HepG2 (cell line): ENCODE measurements around the gene DALRD3. TPM values are rescaled to one million over a fixed set of nuclear protein-coding genes. Genes with fewer than 3 reads are reported as not detected.

Source experiments
- ATAC-seq: fragments of 200-7000 bp; cut with Tn5 transposase; 3 replicates; pipeline ENCODE4 v1.9.1; 2020; ENCODE audit warnings: mild to moderate bottlenecking, moderate library complexity
- BruUV-seq: library from RNA; stranded (reverse); fragments of 400-500 nt; replicated peaks from 2 replicates; lab custom pipeline; 2021; lab: Mats Ljungman, UMichigan
- CTCF ChIA-PET: fragments of 300-600 bp; formaldehyde crosslinking; extraction: SDS; loops from one replicate; lab custom pipeline; 2021; ENCODE audit warnings: low total read pairs, inconsistent platforms, low intra/inter-chr PET ratio; lab: Yijun Ruan, JAX
- POLR2A ChIA-PET: fragments of 350-600 bp; sonication (Branson Sonifier 250); formaldehyde crosslinking; loops from one replicate; lab custom pipeline; 2020; ENCODE audit warnings: antibody characterized with exemption, inconsistent platforms; lab: Yijun Ruan, JAX
- DNase-seq: peaks from one replicate; pipeline ENCODE4 v3.0.0-alpha.2; 2015; ENCODE audit warnings: low spot score
- FAIRE-seq: peaks from 3 replicates; lab custom pipeline; 2011; peaks lifted over from hg19 to GRCh38; lab: Jason Lieb, UNC
- H2AFZ ChIP-seq: one replicate; pipeline ENCODE4 v1.6.1; 2011; ENCODE audit warnings: low read length, inconsistent platforms
- H3K27ac ChIP-seq: fragments of 300-600 bp; 3 replicates; pipeline ENCODE4 v1.8.0; 2011; ENCODE audit warnings: mixed run types, mild to moderate bottlenecking, mixed read lengths, low read length, inconsistent platforms; ENCODE audit not compliant: insufficient read depth; ENCODE audit errors: extremely low read length
- H3K27me3 ChIP-seq, 2 experiments: fragments of 200-600 bp in 1 of 2; 2 replicates in 1 of 2; 3 replicates in 1 of 2; pipeline versions ENCODE4 v1.6.0 to v1.8.0; 2011; ENCODE audit warnings: low read length in 2 of 2, mild to moderate bottlenecking in 2 of 2, moderate library complexity in 2 of 2, inconsistent platforms in 1 of 2; ENCODE audit not compliant: insufficient read depth in 2 of 2, control insufficient read depth in 1 of 2
- H3K36me3 ChIP-seq, 2 experiments: fragments of 200-600 bp in 1 of 2; replicated peaks in 1 of 2; 2 replicates in 1 of 2; 3 replicates in 1 of 2; pipeline versions ENCODE4 v1.5.1 to v1.8.0; 2011; ENCODE audit warnings: low read length in 2 of 2, inconsistent platforms in 1 of 2; ENCODE audit not compliant: insufficient read depth in 2 of 2, control insufficient read depth in 1 of 2
- H3K4me1 ChIP-seq: 2 replicates; pipeline ENCODE4 v1.5.1; 2012; ENCODE audit warnings: low read length, inconsistent platforms; ENCODE audit not compliant: insufficient read depth
- H3K4me2 ChIP-seq: 2 replicates; pipeline ENCODE4 v1.6.0; 2011; ENCODE audit warnings: low read depth, low read length, inconsistent platforms
- H3K4me3 ChIP-seq, 3 experiments: fragments of 200-600 bp in 1 of 3; sonication (generic), shearing (Covaris generic) in 1 of 3; replicated peaks in 1 of 3; 2 replicates each; pipeline ENCODE4 v1.5.1; 2011 to 2016; ENCODE audit warnings: low read length in 3 of 3, inconsistent platforms in 2 of 3, low read depth in 2 of 3, mild to moderate bottlenecking in 2 of 3, control low read depth in 1 of 3, mixed read lengths in 1 of 3; ENCODE audit not compliant: insufficient read depth in 1 of 3
- H3K79me2 ChIP-seq: one replicate; pipeline ENCODE4 v1.6.1; 2011; ENCODE audit warnings: low read length, inconsistent platforms; ENCODE audit not compliant: insufficient read depth
- H3K9ac ChIP-seq: 2 replicates; pipeline ENCODE4 v1.6.0; 2011; ENCODE audit warnings: mild to moderate bottlenecking, low read depth, low read length, inconsistent platforms; ENCODE audit not compliant: insufficient read depth
- H3K9me3 ChIP-seq: 2 replicates; pipeline ENCODE4 v1.5.1; 2012; ENCODE audit warnings: mild to moderate bottlenecking, low read length
- H4K20me1 ChIP-seq: 2 replicates; pipeline ENCODE4 v1.6.0; 2011; ENCODE audit warnings: inconsistent platforms, mild to moderate bottlenecking, low read length, moderate library complexity; ENCODE audit not compliant: insufficient read depth
- BRCA1 ChIP-seq: sonication (generic); formaldehyde crosslinking; IDR thresholded peaks from 2 replicates; pipeline ENCODE4 v1.4.0; 2020; ENCODE audit warnings: missing genetic modification reagents
- CENPT ChIP-seq: sonication (generic); formaldehyde crosslinking; IDR thresholded peaks from 2 replicates; pipeline ENCODE4 v1.8.0; 2022; ENCODE audit warnings: low read depth, mild to moderate bottlenecking, moderate library complexity, missing genetic modification reagents
- CHCHD3 ChIP-seq: sonication (generic); formaldehyde crosslinking; IDR thresholded peaks from 2 replicates; pipeline ENCODE4 v1.8.0; 2022; ENCODE audit warnings: mild to moderate bottlenecking, missing genetic modification reagents, moderate library complexity
- FOXC1 ChIP-seq: sonication (generic); formaldehyde crosslinking; IDR thresholded peaks from 2 replicates; pipeline ENCODE4 v1.8.0; 2022; ENCODE audit warnings: mild to moderate bottlenecking, missing genetic modification reagents, borderline replicate concordance
- ISX ChIP-seq: sonication (generic); formaldehyde crosslinking; conservative IDR thresholded peaks from 2 replicates; pipeline ENCODE4 v1.5.0; 2020; ENCODE audit warnings: missing genetic modification reagents
- MED13 ChIP-seq: sonication (generic); formaldehyde crosslinking; IDR thresholded peaks from 2 replicates; pipeline ENCODE4 v1.5.0; 2020; ENCODE audit warnings: missing genetic modification reagents
- PPARG ChIP-seq: conservative IDR thresholded peaks from 2 replicates; pipeline ENCODE4 v1.6.1; 2016; ENCODE audit warnings: missing biosample characterization, missing genetic modification reagents
- RFXAP ChIP-seq: sonication (generic); formaldehyde crosslinking; IDR thresholded peaks from 2 replicates; pipeline ENCODE4 v1.4.0; 2020; ENCODE audit warnings: missing genetic modification reagents, borderline replicate concordance
- SMYD3 ChIP-seq: sonication (generic); formaldehyde crosslinking; IDR thresholded peaks from 2 replicates; pipeline ENCODE4 v1.8.1; 2023; ENCODE audit warnings: mild to moderate bottlenecking, missing genetic modification reagents
- THAP11 ChIP-seq: IDR thresholded peaks from 2 replicates; pipeline ENCODE4 v1.6.1; 2016; ENCODE audit warnings: missing biosample characterization, missing genetic modification reagents
- ZNF451 ChIP-seq: sonication (generic); formaldehyde crosslinking; IDR thresholded peaks from 2 replicates; pipeline ENCODE4 v1.5.0; 2020; ENCODE audit warnings: mild to moderate bottlenecking, missing genetic modification reagents
- ZNF713 ChIP-seq: sonication (generic); formaldehyde crosslinking; IDR thresholded peaks from 2 replicates; pipeline ENCODE4 v1.4.0; 2020; ENCODE audit warnings: mild to moderate bottlenecking, missing genetic modification reagents
- ZSCAN31 ChIP-seq: sonication (generic); formaldehyde crosslinking; IDR thresholded peaks from 2 replicates; pipeline ENCODE4 v1.5.0; 2020; ENCODE audit warnings: low read depth, mild to moderate bottlenecking, missing genetic modification reagents
- WGBS: methylation state at CpG from one replicate; pipeline ENCODE4 v1.1.6; 2017; ENCODE audit warnings: low lambda C conversion rate; 5-methylcytosine and 5-hydroxymethylcytosine counted together
- in situ Hi-C: cut with HindIII; loops from 2 replicates; pipeline ENCODE4 v1.10.0; 2017; ENCODE audit warnings: low pct_unique_long_range_greater_than_20kb; ENCODE audit not compliant: extremely low pct_ligation_motif_present
- intact Hi-C: fragments of 100-400 bp; cut with micrococcal nuclease; formaldehyde crosslinking; loops from one replicate; pipeline ENCODE4 v1.10.0; 2022; ENCODE audit not compliant: unreplicated experiment
- polyA plus RNA-seq, 8 experiments: library from polyadenylated mRNA; depleted of rRNA in 3 of 8; stranded (reverse) in 7 of 8; unstranded in 1 of 8; fragments of >200 nt; fragmentation: Illumina TruSeq in 4 of 8; extraction: Trizol in 4 of 8; gene quantifications; 2 replicates each; pipeline versions ENCODE4 v1.2.1 to v1.2.3, GENCODE V29; 2011 to 2016; ENCODE audit warnings: low read depth in 4 of 8, missing spikeins in 1 of 8, mixed read lengths in 1 of 8; ENCODE audit not compliant: insufficient read depth in 1 of 8
- total RNA-seq, 5 experiments: library from RNA; depleted of rRNA; stranded (reverse); fragments of >200 nt; fragmentation: Illumina TruSeq; extraction: Trizol; gene quantifications; 2 replicates each; pipeline ENCODE4 v1.2.3, GENCODE V29; 2016; ENCODE audit warnings: low read depth in 1 of 5

The DALRD3 gene
- total and polyA plus RNA-seq, 2 of the 13 experiments (the other 11 are each of a cell fraction or from before 2014, with no cell fraction given): 19.9 to 36.5 TPM

DNA sequence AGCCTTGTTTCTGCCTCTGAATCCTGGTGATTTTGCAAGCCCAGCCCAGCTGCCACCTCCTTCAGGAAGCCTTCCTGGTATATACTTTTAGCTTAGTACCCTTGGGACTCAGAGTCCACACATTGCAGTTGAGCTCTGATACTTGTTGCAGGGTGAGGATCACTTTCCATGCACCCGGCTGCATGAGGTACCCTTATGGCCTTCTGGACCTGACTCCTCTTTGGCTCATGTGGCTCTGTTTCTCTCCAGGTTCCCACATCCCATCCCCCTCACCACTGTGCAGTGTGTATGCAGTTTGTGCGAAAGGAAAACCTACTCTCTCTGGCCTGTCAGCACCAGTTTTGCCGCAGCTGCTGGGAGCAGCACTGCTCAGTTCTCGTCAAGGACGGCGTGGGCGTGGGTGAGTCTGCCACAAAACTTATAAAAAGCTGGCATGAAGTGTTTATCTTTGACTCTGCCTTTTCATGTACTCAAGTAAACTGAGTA is 51.5 kb downstream of the DALRD3 start:
- no peak for ATAC-seq
- POLR2A ChIA-PET: no interaction called here
- intact Hi-C loops (no loop called here), in situ Hi-C loops (no loop called here)
- no peaks in the 10 kb centered on the region for H4K20me1 ChIP-seq
- no peak overlapping the region for H3K4me2 ChIP-seq
- H3K9me3 ChIP-seq: no peaks in the 10 kb centered on the region
- BruUV-seq: no TSS peak
- H3K36me3 ChIP-seq: peaks cover 25 to 75% of the 10 kb centered on the region in 2 experiments
- no peak for FAIRE-seq
- WGBS: 93% methylated on average over 7 of the region's 7 CpGs
- no peak overlapping the region for H3K4me3 ChIP-seq
- H3K4me1 ChIP-seq: no peaks in the 10 kb centered on the region
- no peaks in the 10 kb centered on the region for H3K27me3 ChIP-seq
- H3K9ac ChIP-seq: no peak overlapping the region
- H2AFZ ChIP-seq: no peak overlapping the region
- TF ChIP-seq ZSCAN31 (no peak), SMYD3 (CRISPR knock-in tag) (no peak), BRCA1 (no peak), CENPT (no peak), ZNF451 (CRISPR knock-in tag) (no peak), PPARG (CRISPR knock-in tag) (no peak), FOXC1 (CRISPR knock-in tag) (no peak), THAP11 (CRISPR knock-in tag) (no peak), ISX (CRISPR knock-in tag) (no peak), ZNF713 (no peak), RFXAP (CRISPR knock-in tag) (no peak), MED13 (CRISPR knock-in tag) (no peak), CHCHD3 (CRISPR knock-in tag) (no peak)
- CTCF ChIA-PET: no interaction called here
- no peak for DNase-seq
- no peak overlapping the region for H3K27ac ChIP-seq
- no peaks in the 10 kb centered on the region for H3K79me2 ChIP-seq
